Esophagus muscularis mucosa (tissue), 4 donors: ENCODE results near the gene OPN4. TPM values are rescaled to one million over a fixed set of nuclear protein-coding genes. Genes with fewer than 3 reads are reported as not detected.

ENCODE experiments used
- DNase-seq: peaks from one replicate; pipeline ENCODE4 v3.0.0-alpha.2; 2017; ENCODE audit errors: extremely low spot score
- H3K27ac ChIP-seq, 4 donors: fragments of 200-600 bp; sonication (generic); replicated peaks in 1 of 4; 1 replicate in 3 of 4; 2 replicates in 1 of 4; pipeline ENCODE4 v1.5.1; 2016 to 2019; ENCODE audit warnings: mild to moderate bottlenecking in 1 of 4
- H3K27me3 ChIP-seq, 4 donors: fragments of 200-600 bp; sonication (generic); one replicate each; pipeline versions ENCODE4 v1.5.1 to v1.6.0; 2016 to 2019
- H3K36me3 ChIP-seq, 4 donors: fragments of 200-600 bp; sonication (generic); one replicate each; pipeline ENCODE4 v1.5.1; 2016 to 2019
- H3K4me1 ChIP-seq, 4 donors: fragments of 200-600 bp; sonication (generic); one replicate each; pipeline ENCODE4 v1.5.1; 2016 to 2019
- H3K4me3 ChIP-seq, 4 donors: fragments of 200-600 bp; sonication (generic); 1 replicate in 2 of 4; 2 replicates in 2 of 4; pipeline ENCODE4 v1.5.1; 2016 to 2019; ENCODE audit warnings: mild to moderate bottlenecking in 4 of 4, moderate library complexity in 1 of 4
- H3K9me3 ChIP-seq, 4 donors: fragments of 200-600 bp; sonication (generic); 1 replicate in 3 of 4; 2 replicates in 1 of 4; pipeline ENCODE4 v1.5.1; 2016 to 2019
- CTCF ChIP-seq, 3 experiments: fragments of 200-600 bp in 2 of 3; fragments of 450-650 bp in 1 of 3; sonication (generic) in 2 of 3; IDR thresholded peaks; one replicate each; pipeline ENCODE4 v1.5.1; 2017 to 2019; ENCODE audit warnings: antibody characterized with exemption in 3 of 3, mild to moderate bottlenecking in 2 of 3, moderate library complexity in 1 of 3
- EP300 ChIP-seq: sonication (generic); formaldehyde crosslinking; IDR thresholded peaks from one replicate; pipeline ENCODE4 v1.6.1; 2017; ENCODE audit warnings: antibody characterized with exemption
- POLR2A ChIP-seq: fragments of 450-650 bp; IDR thresholded peaks from one replicate; pipeline ENCODE4 v1.6.1; 2017; ENCODE audit warnings: antibody characterized with exemption, moderate library complexity, mild to moderate bottlenecking, low read depth
- POLR2AphosphoS5 ChIP-seq, 2 donors: sonication (generic); formaldehyde crosslinking; IDR thresholded peaks; one replicate each; pipeline ENCODE4 v1.6.1; 2017; ENCODE audit warnings: antibody characterized with exemption in 2 of 2
- WGBS: methylation state at CpG from one replicate; pipeline ENCODE4 v1.1.5; 2018; 5-methylcytosine and 5-hydroxymethylcytosine counted together
- intact Hi-C: fragments of 100-400 bp; cut with DNase I; formaldehyde crosslinking; loops from one replicate; pipeline ENCODE4 v1.15.1; 2023
- total RNA-seq, 4 donors: library from RNA; depleted of rRNA; stranded (reverse); fragments of >200 nt; gene quantifications; one replicate each; pipeline versions ENCODE4 v1.1.0 to v1.2.1, GENCODE V29; 2016

Gene OPN4
- total RNA-seq, 4 donors from 2014 or later = 0.32 TPM; not detected in 3

GRCh38 chr10:86670876-86671275, 16.5 kb downstream of the OPN4 start:
- H3K27ac ChIP-seq = peak overlapping the region; percentile 86 to 94 (median 92)
- H3K36me3 ChIP-seq = peaks cover 0 to 58% (median 0%) of the 10 kb centered on the region in 4 donors
- peak overlapping the region; percentile 49 to 60 (median 54) for H3K4me3 ChIP-seq
- intact Hi-C loops = no loop called here
- no CpG with 5 or more reads among the region's 8 CpGs for WGBS
- TF ChIP-seq POLR2A (no peak), EP300 (no peak), POLR2AphosphoS5 (IDR thresholded peaks at IDR 0.05) (no peak), CTCF (IDR thresholded peaks at IDR 0.05) (no peak)
- H3K27me3 ChIP-seq = no peaks in the 10 kb centered on the region
- DNase-seq = no peak
- no peaks in the 10 kb centered on the region for H3K9me3 ChIP-seq
- H3K4me1 ChIP-seq = peaks cover 52 to 95% (median 93%) of the 10 kb centered on the region in 4 donors

GRCh38 chr10:86671419-86671818, 17.1 kb downstream of the OPN4 start:
- no peaks in the 10 kb centered on the region for H3K27me3 ChIP-seq
- intact Hi-C loops = no loop called here
- H3K4me1 ChIP-seq = peaks cover 51 to 100% (median 93%) of the 10 kb centered on the region in 4 donors
- no peaks in the 10 kb centered on the region for H3K9me3 ChIP-seq
- TF ChIP-seq CTCF (IDR thresholded peaks at IDR 0.05) (no peak), EP300 (no peak), POLR2AphosphoS5 (IDR thresholded peaks at IDR 0.05) (no peak), POLR2A (no peak)
- H3K27ac ChIP-seq = peak overlapping the region; percentile 86 to 94 (median 92)
- H3K4me3 ChIP-seq = peak overlapping the region; percentile 49 to 60 (median 54)
- H3K36me3 ChIP-seq = peaks cover 0 to 59% (median 0%) of the 10 kb centered on the region in 4 donors
- 48% methylated on average over 2 of the region's 3 CpGs for WGBS
- DNase-seq = no peak

- H3K4me3 ChIP-seq = peak overlapping the region; percentile 49 to 60 (median 54)
- intact Hi-C loops = no loop called here
- WGBS = 53% methylated on average over 8 of the region's 12 CpGs
- no peak for TF ChIP-seq POLR2A
- TF ChIP-seq CTCF (IDR thresholded peaks at IDR 0.05) = no peak
- TF ChIP-seq EP300 = no peak
- TF ChIP-seq POLR2AphosphoS5 (IDR thresholded peaks at IDR 0.05) = peak; percentile 46 to 59
- H3K27ac ChIP-seq = peak overlapping the region; percentile 86 to 94 (median 92)
- peaks cover 49 to 100% (median 93%) of the 10 kb centered on the region in 4 donors for H3K4me1 ChIP-seq
- no peaks in the 10 kb centered on the region for H3K9me3 ChIP-seq
- DNase-seq = no peak
- peaks cover 0 to 59% (median 0%) of the 10 kb centered on the region in 4 donors for H3K36me3 ChIP-seq
- H3K27me3 ChIP-seq = no peaks in the 10 kb centered on the region
Measured at GRCh38 chr10:86671985-86672710, 17.8 kb downstream of the OPN4 start.

GRCh38 chr10:86673216-86673826, 19.0 kb downstream of the OPN4 start:
- DNase-seq = no peak
- H3K27me3 ChIP-seq = no peaks in the 10 kb centered on the region
- H3K4me3 ChIP-seq = peak overlapping the region; percentile 16 to 57 (median 34)
- H3K9me3 ChIP-seq = no peaks in the 10 kb centered on the region
- intact Hi-C loops = no loop called here
- H3K27ac ChIP-seq = peak overlapping the region; percentile 86 to 94 (median 92)
- H3K36me3 ChIP-seq = peaks cover 0 to 61% (median 0%) of the 10 kb centered on the region in 4 donors
- no peak for TF ChIP-seq CTCF (IDR thresholded peaks at IDR 0.05)
- no peak for TF ChIP-seq EP300
- TF ChIP-seq POLR2AphosphoS5 (IDR thresholded peaks at IDR 0.05) = no peak
- no peak for TF ChIP-seq POLR2A
- WGBS = 49% methylated on average over 6 of the region's 6 CpGs
- peaks cover 47 to 94% (median 91%) of the 10 kb centered on the region in 4 donors for H3K4me1 ChIP-seq
